Retina (tissue), 1 donor: Measurements from ENCODE around the gene SS18L1.
"Not testable (repeated sequence)": the region's sequence is repeated elsewhere in the genome, so short reads cannot be mapped to it uniquely, and the experiment has no call there.

Experiments used
- DNase-seq: peaks from one replicate; pipeline ENCODE4 v3.0.0-alpha.2; 2016

SS18L1 gene

GRCh38 chr20:62138204-62138543 lies 5.4 kb upstream of the SS18L1 start:
- no peak for DNase-seq

DNA sequence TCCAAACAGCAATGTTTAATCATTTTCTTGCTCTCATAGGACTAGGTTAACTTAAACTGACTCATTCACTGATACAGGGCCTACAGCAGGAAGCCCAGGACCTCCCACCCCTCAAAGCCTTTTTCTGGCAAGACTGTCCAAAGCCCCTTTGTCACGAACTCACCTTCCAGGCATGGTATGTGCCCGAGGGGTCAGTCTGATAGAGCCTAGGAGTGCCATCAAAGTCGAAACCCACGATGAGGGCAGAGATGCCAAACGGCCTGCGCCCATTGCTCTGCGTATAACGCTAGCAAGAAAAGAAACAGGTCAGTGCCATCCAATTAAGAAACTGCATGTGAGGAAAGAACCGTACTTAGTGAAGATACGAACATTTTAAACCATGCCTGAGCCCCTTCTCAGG lies 4.7 kb upstream of the SS18L1 start:
- DNase-seq, result no peak

DNA sequence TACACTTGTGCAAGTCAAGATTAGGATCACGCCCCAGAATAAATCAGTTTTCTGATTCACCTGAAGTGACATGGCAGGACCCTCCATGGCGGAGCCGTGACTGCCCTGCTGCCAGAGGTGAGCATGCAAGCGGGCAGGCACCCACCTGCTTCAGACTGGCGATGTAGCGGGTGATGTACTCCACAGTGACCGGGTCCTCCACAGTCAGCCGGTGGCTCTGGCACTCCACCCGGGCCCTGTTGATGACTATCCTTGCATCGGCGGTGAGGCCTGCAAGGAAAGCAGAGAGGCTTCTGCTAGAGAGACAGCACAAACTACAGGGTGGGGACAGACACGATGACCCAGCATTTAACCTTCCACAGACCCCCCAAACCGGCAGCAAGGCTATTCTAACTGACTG lies 3.9 kb upstream of the SS18L1 start:
- DNase-seq, result no peak

DNA sequence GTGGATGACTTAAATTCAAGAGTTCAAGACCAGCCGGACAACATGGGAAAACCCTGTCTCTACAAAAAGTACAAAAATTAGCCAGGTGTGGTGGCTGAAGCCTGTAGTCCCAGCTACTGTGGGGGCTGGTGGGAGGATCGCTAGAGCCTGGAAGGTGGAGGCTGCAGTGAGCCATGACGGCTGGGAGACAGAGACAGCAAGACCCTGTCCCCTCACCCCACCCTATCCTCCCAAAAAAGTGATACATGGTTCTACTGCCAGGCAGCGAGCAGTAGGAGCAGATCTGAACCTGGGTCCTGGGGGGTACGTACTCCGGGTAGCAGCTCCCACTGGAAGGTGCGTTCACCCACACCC lies 2.5 kb upstream of the SS18L1 start:
- DNase-seq, result no peak

DNA sequence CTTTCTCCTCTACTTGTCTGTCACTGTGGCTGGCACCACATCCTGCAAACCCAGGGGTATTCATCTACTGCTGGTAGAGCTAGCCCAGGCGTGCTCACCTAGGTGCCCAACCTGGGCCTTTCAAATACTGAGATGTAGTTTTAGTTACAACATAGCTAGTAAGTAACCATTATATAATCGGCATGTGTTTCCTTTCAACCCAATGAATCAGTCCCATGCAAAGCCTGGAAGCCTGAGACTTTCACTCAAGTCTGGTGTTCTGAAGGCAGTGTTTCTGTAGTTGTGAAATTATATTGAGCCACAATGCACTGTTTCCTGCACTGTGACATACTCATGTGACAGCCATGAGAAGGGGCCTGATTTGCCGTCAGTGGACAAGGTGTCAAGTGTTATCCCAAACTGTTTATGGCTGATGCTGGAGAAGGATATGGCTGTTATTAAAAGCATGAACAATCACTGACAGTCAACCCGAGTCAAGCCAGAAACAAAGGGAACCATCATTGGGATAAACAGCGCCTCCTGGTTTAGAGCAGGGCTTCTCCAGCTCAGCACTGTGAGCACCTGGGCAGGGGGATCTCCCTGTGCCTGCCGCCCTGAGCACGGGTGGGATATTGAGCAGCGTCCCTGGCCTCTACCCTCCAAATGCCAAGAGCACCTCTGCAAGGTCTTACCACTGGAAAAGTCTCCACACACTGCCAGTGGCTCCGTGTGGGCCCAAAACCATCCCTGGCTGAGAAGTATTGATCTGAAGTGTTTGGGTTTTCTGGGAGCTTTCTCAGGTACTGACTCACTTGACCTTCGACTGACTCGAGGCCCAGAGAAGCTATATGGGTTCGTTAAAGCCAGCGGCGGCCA lies 1.9 kb upstream of the SS18L1 start:
- DNase-seq, result peak; percentile 32

DNA sequence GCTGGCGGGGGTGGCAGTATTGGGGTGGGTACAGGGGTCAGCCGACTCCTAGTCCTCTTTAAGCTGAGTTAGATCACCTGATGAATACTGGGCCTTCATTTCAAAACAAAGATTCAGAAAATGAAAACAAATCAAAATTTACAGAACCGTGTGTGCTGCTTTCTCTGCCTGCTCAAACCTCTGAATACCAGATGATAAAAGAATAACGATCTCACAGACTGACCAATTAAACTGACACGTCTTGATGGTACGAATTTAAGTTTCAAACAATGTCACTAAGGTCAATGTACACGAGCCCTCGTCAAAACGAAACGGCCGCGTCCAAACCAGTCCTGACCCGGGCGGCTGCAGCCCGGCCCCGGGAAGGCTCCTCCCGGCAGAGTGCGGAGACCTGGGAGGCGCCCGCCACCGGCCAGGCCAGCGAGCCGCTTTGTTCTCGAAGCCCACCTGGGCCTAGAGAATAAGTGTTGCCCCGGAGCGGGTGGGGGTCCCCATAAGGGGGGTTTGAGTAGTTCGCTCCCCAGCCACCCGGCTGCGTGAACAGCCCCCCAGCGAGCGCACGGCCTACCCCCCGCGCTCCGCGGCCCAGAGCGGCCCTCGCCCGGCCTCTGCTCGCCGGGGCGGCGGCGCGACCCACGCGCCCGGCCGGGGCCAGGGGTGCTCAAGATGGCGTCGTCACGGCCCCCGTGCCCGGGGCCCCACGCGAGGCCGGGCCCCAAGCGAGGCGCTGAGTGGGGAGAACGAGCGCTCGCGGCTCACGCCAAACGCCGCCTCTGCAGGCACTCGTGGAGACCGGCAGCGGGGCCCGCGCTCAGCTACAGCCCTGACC lies 1.1 kb upstream of the SS18L1 start:
- peak; percentile 59 for DNase-seq

DNA sequence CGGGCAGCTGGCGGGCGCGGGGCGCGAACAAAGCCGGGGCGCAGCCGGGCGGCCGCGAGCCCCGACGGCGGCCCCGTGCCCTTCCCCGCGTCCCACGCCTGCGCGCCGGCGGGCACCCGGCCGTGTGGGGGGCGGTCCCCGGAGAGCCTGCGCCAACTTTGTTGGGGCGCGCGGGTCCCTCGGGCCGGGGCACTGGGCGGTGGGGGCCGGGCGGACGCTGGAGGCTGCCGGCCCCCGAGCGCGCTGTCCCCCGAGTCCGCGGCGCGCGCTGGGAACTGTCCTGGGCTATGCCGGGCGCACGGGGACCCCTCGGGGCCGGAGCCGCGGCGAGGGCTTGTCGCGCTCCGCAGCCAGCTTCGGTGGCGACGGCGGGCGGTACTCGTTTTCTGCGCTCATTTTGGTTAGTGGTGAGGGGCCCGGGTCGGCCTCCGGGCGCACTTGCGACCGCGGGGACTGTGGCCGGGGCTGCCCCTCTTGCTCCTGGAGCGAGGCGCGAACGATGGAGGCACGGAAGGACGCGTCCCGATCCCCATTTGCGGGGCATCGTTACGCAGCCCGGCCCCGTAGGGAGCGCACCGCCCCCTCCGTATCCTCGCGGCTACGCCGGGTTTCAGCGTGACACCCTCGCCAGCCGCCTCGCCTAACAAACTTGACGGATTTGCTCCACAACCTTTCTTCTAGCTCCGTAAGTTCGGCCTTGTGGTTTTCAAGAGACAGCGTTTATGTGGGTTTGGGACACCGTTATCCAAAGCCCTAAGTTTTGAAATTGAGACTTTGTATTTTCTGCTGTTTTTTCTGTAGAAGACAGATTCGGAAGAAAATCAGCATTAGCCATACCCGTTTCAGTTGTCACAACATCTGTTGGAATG lies 622 bp downstream of the SS18L1 start:
- peak; percentile 74 for DNase-seq

DNA sequence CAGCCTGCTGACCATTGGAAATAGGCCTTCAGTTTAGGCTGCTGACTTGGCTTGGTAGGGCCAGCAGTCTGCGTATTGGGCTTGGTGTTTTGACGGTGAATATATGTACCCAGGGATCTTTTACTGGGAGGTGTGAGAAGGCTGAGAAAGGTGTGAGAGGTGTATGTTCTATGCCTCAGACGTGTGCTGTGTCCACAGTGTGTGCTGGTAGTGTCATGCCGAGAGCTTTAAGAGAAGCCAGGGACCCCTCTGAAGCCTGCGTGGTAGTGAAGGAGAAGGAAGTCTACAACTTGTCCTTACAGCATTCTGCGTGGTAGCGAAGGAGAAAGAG lies 2.1 kb downstream of the SS18L1 start:
- no peak for DNase-seq

DNA sequence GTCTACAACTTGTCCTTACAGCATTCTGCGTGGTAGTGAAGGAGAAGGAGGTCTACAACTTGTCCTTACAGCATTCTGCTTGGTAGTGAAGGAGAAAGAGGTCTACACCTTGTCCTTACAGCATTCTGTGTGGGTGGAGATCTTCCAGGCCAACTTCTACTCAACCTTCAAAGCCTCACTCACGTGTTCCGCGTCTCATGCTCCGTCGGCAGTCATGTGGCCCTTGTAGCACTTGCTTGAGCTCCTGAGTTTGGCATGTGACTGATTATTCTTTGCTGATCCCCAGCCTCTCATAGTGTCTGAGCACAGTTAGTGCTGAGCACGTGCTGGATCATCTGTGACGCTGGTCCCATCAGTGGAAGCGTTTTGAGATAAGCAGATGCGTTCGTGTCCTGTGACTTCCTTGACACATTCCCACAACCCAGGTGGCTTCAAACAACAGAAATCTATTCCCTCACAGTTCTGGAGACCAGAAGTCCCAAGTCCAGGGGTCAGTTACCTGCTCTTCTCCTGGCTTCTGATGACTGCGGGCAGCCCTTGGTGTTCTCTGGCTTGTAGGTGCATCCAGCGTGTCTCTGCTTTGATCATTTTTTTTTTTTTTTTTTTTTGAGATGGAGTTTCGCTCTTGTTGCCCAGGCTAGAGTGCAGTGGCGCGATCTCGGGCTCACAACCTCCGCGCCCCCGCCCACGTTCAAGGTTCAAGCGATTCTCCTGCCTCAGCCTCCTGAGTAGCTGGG lies 2.6 kb downstream of the SS18L1 start:
- DNase-seq, result no peak

GRCh38 chr20:62147125-62147524 lies 3.6 kb downstream of the SS18L1 start:
- DNase-seq, result no peak

- DNase-seq, result no peak
These were observed 4.0 kb downstream of the SS18L1 start for GRCh38 chr20:62147528-62147927.

DNA sequence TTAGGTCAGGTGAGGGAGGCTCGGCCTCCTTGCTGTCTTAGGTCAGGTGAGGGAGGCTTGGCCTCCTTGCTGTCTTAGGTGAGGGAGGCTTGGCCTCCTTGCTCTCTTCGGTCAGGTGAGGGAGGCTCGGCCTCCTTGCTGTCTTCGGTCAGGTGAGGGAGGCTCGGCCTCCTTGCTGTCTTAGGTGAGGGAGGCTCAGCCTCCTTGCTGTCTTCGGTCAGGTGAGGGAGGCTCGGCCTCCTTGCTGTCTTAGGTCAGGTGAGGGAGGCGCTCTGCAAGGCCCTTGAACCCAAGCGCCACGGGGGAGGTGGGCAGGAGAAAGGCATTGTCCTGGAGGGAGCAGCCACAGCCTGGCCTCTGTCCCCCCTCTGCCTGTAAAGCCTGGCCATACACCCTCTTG lies 4.8 kb downstream of the SS18L1 start:
- not testable (repeated sequence) for DNase-seq

DNA sequence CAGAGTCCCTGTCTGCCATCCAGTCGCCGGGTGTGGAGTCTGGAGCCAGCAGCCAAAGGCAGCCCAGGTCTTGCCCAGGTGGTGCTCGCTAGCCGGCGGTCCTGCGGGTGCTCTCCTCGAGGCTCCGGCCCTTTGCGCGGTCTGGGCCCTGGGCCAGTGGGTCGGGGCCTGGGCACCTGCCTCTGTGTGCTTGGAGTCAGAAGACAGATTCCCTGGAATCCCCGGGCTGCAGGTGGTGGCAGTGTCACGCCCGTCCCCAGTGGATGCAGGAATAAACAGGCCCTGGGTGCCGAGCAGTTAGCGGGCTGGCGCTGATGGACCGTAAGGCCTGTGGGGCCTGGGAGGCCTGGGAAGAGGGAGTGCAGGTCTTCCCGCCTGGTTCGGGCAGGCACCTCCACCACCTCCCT lies 5.3 kb downstream of the SS18L1 start:
- DNase-seq, result peak; percentile 20

- peak; percentile 55 for DNase-seq
These were observed 6.2 kb downstream of the SS18L1 start for GRCh38 chr20:62149532-62150309.

GRCh38 chr20:62150310-62150575 lies 6.7 kb downstream of the SS18L1 start:
- DNase-seq, result no peak

DNA sequence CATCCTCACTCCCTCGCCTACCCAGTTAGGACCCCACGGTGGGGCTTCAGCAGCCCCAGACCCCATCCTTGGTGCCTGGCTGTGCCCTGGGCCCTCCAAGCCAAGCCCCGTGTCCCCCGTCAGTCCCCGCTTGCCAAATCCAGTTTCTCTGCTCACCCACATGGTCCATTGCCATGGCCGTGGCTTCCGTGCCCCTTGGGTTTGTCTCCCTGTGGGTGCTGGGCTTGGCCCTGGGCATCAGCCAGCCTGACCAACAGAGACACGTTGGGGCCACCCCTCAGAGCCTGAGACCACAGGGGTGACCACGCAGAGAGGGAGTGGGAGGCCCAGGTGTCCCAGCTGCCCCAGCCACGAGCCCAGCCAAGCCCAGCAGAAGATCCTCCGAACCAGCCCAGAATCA lies 7.7 kb downstream of the SS18L1 start:
- DNase-seq, result no peak

GRCh38 chr20:62151835-62152364 lies 8.3 kb downstream of the SS18L1 start:
- no peak for DNase-seq

DNA sequence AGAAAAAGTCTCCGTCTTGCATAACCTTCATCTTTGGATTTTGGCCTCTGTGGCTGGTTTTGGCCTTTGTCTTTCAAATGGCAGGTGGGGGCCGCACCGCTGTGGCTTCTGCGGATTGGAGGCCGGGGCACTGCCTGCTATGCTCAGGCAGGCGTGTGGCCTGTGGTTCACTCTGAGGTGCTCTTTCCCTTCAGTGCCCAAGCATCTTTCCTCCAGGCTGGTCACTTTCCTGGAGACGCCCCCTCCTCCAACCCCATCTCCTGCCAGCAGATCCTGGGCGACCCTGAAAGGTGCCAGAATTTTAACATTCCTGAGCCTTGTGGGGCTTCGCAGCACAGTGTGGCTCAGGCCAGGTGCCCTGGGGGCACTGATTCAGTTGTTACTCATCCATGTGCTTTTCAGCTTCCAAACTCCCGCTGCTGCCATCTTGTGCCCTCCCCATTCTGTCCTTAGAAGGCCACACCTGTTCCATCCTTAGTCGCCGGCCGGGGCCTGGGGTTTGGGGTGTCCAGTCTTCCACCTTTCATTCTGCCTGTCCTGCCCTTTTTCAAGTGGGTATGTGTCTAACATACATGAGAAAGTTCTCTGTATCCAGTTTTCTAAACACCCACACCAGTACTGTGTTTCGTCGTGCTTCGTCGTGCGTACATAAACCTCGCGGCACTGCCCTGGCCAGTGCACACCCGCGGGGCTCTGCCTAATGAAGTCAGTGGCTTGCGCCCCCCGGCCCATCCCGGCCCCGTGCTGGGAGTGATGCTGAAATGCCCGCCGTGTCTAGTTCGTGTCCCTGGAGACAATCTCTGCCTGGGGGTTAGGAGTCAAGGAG lies 12.1 kb downstream of the SS18L1 start:
- peak; percentile 22 for DNase-seq

DNA sequence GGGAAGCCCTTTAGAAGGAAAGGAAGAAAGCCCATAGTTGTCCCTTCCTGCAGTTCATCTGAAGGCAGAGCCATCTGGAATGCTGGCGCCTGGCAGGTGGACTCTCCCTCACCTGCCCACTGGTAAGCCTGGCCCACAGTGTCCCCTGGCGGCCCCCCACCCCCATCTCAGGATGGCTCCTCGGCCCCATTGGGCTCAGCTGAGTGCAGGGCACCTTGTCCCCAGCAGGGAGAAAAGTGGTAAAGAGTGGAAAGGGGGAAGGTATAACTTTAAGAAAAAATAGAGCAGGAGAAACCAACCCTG lies 12.6 kb downstream of the SS18L1 start:
- peak; percentile 12 for DNase-seq

DNA sequence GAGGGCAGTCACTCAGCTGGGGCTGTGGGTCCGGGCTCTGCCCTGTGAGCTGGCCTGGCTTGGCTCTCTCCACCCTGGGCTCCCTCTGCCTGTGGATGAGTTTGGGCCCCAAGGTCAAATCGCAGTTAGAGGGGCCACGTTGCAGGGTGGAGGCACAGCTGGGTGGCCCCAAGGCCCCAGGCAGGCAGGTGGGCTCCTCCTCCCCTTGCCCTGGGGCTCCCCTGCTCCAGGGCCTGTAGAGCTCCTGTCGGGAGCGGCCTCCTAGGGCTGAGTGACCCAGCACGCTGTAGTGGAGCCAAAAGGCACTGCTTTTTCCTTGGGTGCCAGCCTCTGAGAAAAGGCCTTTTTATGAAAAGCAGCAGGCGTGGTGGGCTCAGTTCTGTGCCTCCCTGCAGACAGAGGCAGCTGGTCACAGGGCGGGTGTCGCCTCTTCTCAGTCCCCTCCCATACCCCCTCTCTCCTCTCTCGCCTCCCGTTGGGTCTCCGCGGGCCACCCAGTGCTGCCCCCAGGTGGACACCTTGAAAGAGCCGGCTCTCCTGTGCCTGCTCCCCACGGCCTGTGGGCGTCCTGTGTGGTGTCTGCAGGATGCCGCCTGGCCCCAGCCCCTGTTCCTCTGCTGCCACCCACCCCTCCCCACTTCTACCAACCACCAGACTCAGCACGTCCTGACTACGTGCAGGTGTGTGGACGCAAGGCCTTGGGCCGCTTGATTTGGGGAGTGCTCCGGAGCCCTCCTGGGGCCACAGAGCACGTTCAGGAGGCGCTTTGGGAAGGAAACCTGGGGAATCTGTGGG lies 13.2 kb downstream of the SS18L1 start:
- peak; percentile 78 for DNase-seq
